ENCODE measurements around the gene AANAT. TPM values are rescaled to one million over a fixed set of nuclear protein-coding genes. Genes with fewer than 3 reads are reported as not detected.

The AANAT gene
- total RNA-seq, 1 donor from 2014 or later, result 0.55 TPM

DNA sequence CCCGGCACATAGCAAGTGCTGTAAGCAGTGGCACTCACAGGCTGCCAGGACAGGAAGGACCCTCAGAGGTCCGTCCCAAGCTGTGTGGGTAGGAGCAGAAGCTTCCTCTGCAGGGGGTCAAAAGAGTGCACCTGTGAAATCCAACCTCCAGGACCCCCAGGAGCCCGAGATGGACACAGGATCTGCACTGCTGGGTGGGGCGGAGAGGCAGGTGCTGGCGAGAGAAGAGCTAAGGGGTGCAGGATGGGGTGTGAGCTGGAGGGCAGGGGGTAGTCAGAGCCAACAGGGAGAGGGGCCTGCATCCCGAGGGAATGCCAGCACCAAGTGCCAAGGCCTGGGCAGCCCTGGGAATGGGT is 650 bp upstream of the AANAT start:
- Mint-ChIP-seq H3K4me3 (no peak overlapping the region), H3K27ac (peak overlapping the region; percentile 56), H3K9me3 (no peaks in the 10 kb centered on the region), H3K36me3 (ENCODE audit: low read depth) (peaks cover 19% of the 10 kb centered on the region), H3K27me3 (no peaks in the 10 kb centered on the region), H3K4me1 (peaks cover 28% of the 10 kb centered on the region)
- ATAC-seq (ENCODE audit: low read depth) (no peak), DNase-seq (no peak)
- ChIA-PET POLR2A (interaction anchor here (1.0 to 4.5 kb wide), 11 partner anchors 10 to 61 kb away, joined by 3 to 48 read pairs (median 5); partner anchors contain the start of gene RHBDF2), CTCF (interaction anchor here (0.6 to 5.6 kb wide), 19 partner anchors 9 to 90 kb away, joined by 3 to 129 read pairs (median 4); partner anchors contain the start of genes RHBDF2 and UBE2O)
- intact Hi-C loops (cut with micrococcal nuclease), result loop anchor here (1.0 kb wide), 4 partner anchors 16 to 58 kb away; partner anchors contain the start of gene RHBDF2
- TF ChIP-seq, protein P1, sequence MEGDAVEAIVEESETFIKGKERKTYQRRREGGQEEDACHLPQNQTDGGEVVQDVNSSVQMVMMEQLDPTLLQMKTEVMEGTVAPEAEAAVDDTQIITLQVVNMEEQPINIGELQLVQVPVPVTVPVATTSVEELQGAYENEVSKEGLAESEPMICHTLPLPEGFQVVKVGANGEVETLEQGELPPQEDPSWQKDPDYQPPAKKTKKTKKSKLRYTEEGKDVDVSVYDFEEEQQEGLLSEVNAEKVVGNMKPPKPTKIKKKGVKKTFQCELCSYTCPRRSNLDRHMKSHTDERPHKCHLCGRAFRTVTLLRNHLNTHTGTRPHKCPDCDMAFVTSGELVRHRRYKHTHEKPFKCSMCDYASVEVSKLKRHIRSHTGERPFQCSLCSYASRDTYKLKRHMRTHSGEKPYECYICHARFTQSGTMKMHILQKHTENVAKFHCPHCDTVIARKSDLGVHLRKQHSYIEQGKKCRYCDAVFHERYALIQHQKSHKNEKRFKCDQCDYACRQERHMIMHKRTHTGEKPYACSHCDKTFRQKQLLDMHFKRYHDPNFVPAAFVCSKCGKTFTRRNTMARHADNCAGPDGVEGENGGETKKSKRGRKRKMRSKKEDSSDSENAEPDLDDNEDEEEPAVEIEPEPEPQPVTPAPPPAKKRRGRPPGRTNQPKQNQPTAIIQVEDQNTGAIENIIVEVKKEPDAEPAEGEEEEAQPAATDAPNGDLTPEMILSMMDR (IDR thresholded peaks at IDR 0.05), result no peak

- ATAC-seq (ENCODE audit: low read depth) (no peak), DNase-seq (no peak)
- Mint-ChIP-seq H3K27ac (peak overlapping the region; percentile 35), H3K27me3 (no peaks in the 10 kb centered on the region), H3K4me1 (peaks cover 28% of the 10 kb centered on the region), H3K9me3 (no peaks in the 10 kb centered on the region), H3K4me3 (no peak overlapping the region), H3K36me3 (ENCODE audit: low read depth) (peaks cover 31% of the 10 kb centered on the region)
- CTCF ChIA-PET, result interaction anchor here (1.0 to 5.6 kb wide), 9 partner anchors 8 to 36 kb away, joined by 3 to 129 read pairs (median 5); partner anchors contain the start of gene RHBDF2
- intact Hi-C loops (cut with micrococcal nuclease), result no loop called here
- TF ChIP-seq, protein P1 (IDR thresholded peaks at IDR 0.05), result no peak
- POLR2A ChIA-PET, result interaction anchor here (1.0 to 4.5 kb wide), 8 partner anchors 10 to 60 kb away, joined by 3 to 48 read pairs (median 6); partner anchors contain the start of gene RHBDF2
These were observed 618 bp downstream of the AANAT start for GRCh38 chr17:76467809-76468633.

DNA sequence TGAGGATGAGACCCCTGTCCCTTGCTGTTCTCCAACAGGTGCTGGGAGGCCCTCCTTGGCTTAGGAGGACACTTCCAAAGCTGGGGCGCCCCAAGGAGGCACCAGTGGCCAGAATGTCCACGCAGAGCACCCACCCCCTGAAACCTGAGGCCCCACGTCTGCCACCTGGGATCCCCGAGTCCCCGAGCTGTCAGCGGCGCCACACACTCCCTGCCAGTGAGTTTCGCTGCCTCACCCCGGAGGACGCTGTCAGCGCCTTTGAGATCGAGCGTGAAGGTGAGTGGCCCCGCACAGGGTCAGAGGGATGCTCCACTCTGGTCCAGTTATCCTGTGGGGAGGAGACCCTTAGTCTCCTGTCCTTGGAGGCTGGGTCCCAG is 1.2 kb downstream of the AANAT start:
- intact Hi-C loops (cut with micrococcal nuclease), result no loop called here

DNA sequence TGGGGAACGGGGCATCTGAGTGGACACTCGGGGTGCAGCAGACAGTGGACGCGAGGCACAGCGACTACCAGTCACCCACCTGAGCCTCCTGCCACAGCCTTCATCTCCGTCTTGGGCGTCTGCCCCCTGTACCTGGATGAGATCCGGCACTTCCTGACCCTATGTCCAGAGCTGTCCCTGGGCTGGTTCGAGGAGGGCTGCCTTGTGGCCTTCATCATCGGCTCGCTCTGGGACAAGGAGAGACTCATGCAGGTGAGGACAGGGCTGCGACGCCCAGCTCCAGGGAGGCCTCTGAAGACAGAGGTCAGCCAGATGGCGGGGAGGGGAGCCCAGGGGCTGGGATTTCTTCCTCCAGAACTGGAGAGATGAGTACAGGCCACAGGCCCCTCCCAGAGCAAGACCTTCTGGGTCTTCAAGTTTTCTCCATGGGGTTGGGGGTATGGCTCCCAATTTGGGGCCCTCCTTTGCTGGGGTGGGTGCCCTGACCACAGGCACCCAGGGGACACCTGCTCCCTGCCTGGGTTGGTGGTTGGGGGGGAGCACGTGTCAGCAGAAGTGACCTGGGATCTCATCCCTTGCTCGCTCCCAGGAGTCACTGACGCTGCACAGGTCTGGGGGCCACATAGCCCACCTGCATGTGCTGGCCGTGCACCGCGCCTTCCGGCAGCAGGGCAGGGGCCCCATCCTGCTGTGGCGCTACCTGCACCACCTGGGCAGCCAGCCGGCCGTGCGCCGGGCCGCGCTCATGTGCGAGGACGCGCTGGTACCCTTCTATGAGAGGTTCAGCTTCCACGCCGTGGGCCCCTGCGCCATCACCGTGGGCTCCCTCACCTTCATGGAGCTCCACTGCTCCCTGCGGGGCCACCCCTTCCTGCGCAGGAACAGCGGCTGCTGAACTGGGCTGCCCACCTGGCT is 1.9 kb downstream of the AANAT start:
- Mint-ChIP-seq H3K27me3 (no peaks in the 10 kb centered on the region), H3K27ac (no peak overlapping the region), H3K4me1 (peaks cover 27% of the 10 kb centered on the region), H3K9me3 (no peaks in the 10 kb centered on the region), H3K36me3 (ENCODE audit: low read depth) (peaks cover 45% of the 10 kb centered on the region), H3K4me3 (no peak overlapping the region)
- TF ChIP-seq, protein P1 (IDR thresholded peaks at IDR 0.05), result no peak
- intact Hi-C loops (cut with micrococcal nuclease), result no loop called here
- ATAC-seq (ENCODE audit: low read depth), result no peak
- no peak for DNase-seq
- POLR2A ChIA-PET, result interaction anchor here (1.1 to 1.4 kb wide), 3 partner anchors 11 to 58 kb away, joined by 4 to 5 read pairs (median 4); no protein-coding TSS in a partner anchor
- CTCF ChIA-PET, result no interaction called here

More for the DNA sequence above, 1.2 kb downstream of the AANAT start:
- no peak overlapping the region for H3K4me3 Mint-ChIP-seq
- peak overlapping the region; percentile 35 for H3K27ac Mint-ChIP-seq
- no peaks in the 10 kb centered on the region for H3K27me3 Mint-ChIP-seq
- H3K36me3 Mint-ChIP-seq (ENCODE audit: low read depth), result peaks cover 37% of the 10 kb centered on the region
- TF ChIP-seq, protein P1 (IDR thresholded peaks at IDR 0.05), result no peak
- ChIA-PET POLR2A (interaction anchor here (3.3 to 4.5 kb wide), 2 partner anchors 24 to 30 kb away, joined by 23 to 48 read pairs; partner anchors contain the start of gene RHBDF2), CTCF (interaction anchor here (1.0 to 5.6 kb wide), 2 partner anchors 10 to 35 kb away, joined by 3 to 129 read pairs; partner anchors contain the start of gene RHBDF2)
- no peaks in the 10 kb centered on the region for H3K9me3 Mint-ChIP-seq
- peaks cover 28% of the 10 kb centered on the region for H3K4me1 Mint-ChIP-seq
- DNase-seq (no peak), ATAC-seq (ENCODE audit: low read depth) (no peak)
